Measurements from ENCODE around the gene SAFB.
A peak's percentile ranks its signal among the peaks of the same experiment; 100 is the strongest.
"Not testable (repeated sequence)": the region's sequence is repeated elsewhere in the genome, so short reads cannot be mapped to it uniquely, and the experiment has no call there.

Gene SAFB

GRCh38 chr19:5688262-5688881, 65.5 kb downstream of the SAFB start:
- not testable (repeated sequence) for FAIRE-seq

GRCh38 chr19:5690125-5690954, 67.5 kb downstream of the SAFB start, which contains the start of gene RPL36:
Gene RPL36 (plus strand): TSS chr19:5690295. CDS start chr19:5690508, 213 bp downstream.
- FAIRE-seq = peak; percentile 31

GRCh38 chr19:5690955-5691821, 68.3 kb downstream of the SAFB start:
- no peak for FAIRE-seq

GRCh38 chr19:5691822-5692722, 69.2 kb downstream of the SAFB start:
- no peak for FAIRE-seq

GRCh38 chr19:5692723-5693194, 69.9 kb downstream of the SAFB start:
- no peak for FAIRE-seq

GRCh38 chr19:5693195-5694166, 70.6 kb downstream of the SAFB start:
- no peak for FAIRE-seq

GRCh38 chr19:5694167-5694955, 71.5 kb downstream of the SAFB start:
- no peak for FAIRE-seq

GRCh38 chr19:5694956-5695648, 72.2 kb downstream of the SAFB start:
- no peak for FAIRE-seq

- FAIRE-seq = no peak
Observed at GRCh38 chr19:5695649-5696195, 72.8 kb downstream of the SAFB start.

- no peak for FAIRE-seq
Observed at GRCh38 chr19:5696196-5697021, 73.5 kb downstream of the SAFB start.

GRCh38 chr19:5697022-5697889, 74.4 kb downstream of the SAFB start:
- no peak for FAIRE-seq

- no peak for FAIRE-seq
Observed at GRCh38 chr19:5697890-5698634, 75.2 kb downstream of the SAFB start.

GRCh38 chr19:5698635-5699422, 75.9 kb downstream of the SAFB start:
- no peak for FAIRE-seq

GRCh38 chr19:5700455-5701092, 77.7 kb downstream of the SAFB start:
- FAIRE-seq = no peak

GRCh38 chr19:5702053-5702410, 79.1 kb downstream of the SAFB start:
- FAIRE-seq = not testable (repeated sequence)

All from endometrium (tissue), 2 donors.